NCI-H510A treated with DMSO at 0.1 percent for 48 hours (cell line): ENCODE data around the gene ADAD2.

Experiments used
- DNase-seq: peaks from one replicate; lab custom pipeline; 2025; lab: John Stamatoyannopoulos, UW

Gene ADAD2

DNA sequence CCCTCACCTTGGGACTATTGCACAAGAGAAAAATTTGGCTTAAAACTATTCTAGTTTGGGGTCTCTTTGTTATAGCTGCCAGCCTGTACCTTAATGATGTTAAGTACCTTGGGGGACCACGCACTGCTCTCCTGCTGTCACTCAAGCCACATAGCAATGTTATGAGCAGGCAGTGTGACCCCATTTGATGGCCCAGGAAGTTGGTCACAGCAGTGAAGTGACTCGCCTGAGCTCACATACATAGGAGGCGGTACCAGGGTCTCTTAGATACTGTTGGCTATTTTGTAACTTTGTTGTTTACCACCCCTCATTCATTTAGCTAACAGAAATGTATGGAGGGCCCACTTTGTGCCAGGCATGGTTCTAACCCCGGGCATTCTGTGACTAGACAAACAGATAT lies 32.5 kb downstream of the ADAD2 start:
- no peak for DNase-seq

DNA sequence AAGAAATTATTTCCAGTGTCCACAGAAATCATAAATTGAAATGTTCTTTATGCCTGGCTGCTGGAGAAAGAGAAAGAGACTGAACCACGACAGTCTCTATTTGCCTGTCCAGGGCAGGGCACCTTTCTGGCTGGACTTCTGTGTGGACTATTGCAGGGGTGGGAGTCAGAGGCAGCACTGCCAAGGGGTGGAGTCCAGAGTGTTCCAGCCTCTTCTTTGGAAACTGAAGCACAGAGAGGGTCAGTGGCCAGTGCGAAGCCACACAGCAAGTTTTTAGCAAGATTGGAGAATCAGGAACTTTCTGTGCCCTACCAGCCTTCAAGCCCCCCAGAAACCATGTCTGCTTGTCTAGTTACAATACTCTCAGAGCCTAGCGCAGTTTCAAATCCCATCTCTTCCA lies 33.6 kb downstream of the ADAD2 start:
- DNase-seq = no peak

- DNase-seq = no peak
Measured at GRCh38 chr16:84225126-84225525, 34.2 kb downstream of the ADAD2 start.

DNA sequence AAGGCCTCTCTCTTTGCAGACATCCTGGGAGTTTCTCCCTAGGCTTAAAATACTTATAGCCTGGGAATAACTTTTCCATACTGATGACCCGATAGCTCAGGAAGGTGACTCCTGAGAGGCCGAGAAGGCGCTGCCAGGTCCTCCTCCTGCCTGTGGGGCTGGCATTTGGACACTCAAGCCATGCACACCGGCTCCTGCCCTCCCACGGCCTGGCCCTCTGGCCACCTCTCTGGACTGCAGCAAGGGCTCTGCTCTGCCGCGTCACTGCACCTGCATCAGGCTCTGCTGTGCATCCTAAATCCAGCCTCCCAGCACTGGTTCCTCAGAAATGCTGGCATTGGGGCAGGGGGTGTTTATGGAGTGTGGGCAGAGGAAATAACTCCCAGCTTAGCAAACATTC lies 34.6 kb downstream of the ADAD2 start:
- no peak for DNase-seq

DNA sequence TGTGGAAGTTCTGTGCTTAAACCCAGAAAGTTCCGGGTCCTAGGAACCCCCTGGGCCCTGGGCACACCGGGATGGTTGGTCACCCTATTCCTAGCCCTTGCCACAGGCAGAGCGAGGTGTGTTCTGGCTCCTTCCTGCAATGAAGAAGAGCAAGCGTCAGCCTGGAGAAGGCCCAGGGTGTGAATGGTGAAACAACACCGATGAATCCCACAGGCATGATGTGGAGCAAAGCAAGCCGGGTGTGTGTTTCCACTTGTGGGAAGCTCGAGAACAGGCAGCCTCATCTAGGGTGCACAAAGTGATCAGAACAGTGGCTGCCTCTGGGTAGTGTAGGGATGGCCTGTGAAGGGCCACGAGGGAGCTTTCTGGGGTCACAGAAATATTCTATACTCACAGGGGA lies 35.1 kb downstream of the ADAD2 start:
- no peak for DNase-seq

DNA sequence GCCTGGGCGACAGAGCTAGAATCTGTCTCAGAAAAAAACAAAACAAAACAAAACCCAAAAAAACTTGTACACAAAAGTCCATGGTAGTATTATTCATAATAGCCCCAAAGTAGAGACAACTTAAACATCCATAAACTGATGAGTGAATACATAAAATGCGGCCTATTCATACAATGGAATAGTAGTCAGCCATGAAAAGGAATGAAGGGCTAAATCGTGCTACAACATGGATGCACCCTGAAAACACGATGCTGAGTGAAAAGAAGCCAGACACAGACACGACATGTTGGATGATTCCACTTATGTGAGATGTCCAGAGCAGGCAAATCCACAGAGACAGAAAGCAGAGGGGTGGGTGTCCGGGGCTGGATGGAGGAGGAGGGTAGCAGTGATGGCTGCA lies 36.6 kb downstream of the ADAD2 start:
- DNase-seq = no peak

DNA sequence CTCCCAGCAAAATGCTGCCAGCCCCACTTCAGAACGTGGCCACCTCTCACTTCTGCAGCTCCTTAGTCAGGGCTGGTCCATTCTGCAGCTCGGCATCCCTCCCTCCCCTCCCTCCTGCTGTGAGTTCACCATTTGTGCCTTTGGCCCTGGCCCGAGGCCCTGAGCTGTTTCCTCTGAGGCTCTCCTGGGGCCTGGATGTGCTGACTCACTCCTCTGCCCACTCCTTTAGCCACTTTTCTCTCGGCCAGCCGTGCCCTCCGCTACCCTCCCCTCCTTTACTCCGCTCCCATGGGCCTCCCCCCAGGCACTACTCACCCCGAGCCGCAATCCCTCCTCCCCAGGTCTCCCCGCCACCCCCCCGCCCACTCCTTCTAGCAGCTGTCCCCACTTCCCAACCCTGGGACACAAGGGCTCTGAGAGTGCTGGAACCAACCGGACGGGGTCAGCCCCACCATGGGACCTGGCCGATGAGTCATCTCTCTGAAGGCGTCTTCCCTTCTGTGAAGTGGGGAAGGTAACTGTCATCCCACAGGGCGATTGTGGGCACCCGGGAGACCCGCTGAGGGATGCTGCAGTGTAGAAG lies 37.4 kb downstream of the ADAD2 start:
- DNase-seq = peak; percentile 7

DNA sequence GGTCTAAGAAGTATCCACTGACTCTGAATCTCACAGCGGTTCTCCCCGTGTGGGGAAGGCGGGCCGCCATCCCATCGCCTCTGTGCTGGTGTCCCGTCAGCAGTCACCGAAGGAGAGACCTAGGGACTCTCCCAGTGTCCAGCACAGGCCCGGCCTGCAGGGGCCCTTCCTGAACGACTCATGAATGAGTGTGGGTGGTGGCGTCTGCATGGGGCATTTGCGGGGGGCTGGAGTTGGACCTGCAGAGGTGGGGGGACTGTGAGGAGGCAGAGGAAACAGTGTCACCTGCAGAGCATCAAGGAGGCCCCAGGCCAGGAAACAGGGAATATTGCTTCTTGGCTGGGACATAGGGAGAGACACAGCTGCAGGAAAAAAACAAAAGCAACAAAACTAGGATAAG lies 38.5 kb downstream of the ADAD2 start:
- no peak for DNase-seq

DNA sequence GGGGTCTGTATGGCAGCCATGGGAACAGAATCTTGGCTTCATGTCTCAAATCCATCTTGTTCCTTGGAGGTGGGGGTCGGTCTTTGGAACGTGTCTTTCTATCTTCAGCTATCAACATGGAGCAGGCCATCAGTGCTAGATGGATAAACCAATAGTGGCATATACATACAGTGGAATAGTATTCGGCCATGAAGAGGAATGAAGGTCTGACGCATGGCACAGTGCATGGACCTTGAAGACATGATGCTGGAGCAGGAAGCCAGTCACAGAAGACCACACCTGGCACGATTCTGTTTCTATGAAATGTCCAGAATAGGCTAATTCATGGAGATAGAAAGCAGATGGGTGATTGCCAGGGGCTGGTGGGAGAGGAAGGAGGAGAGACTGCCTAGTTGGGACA lies 41.1 kb downstream of the ADAD2 start:
- no peak for DNase-seq

DNA sequence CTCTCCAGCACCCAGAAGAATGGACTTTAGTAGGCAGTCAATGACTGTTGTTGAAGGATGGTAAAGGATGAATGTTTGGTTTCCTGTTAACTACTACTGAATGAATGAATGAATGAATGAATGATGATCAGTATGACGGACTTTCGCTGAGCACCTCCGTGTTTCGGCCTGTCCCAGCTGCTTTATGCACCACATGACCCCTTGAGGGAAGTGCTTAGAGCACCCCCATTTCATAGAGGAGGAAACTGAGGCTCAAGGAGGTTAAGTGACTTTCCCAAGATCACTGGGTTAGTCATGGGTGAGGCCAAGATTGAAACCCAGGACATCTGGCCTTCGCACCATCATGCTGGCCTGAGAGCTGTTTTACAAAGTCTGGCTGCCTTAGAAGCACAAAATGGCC lies 42.0 kb downstream of the ADAD2 start:
- DNase-seq = no peak

DNA sequence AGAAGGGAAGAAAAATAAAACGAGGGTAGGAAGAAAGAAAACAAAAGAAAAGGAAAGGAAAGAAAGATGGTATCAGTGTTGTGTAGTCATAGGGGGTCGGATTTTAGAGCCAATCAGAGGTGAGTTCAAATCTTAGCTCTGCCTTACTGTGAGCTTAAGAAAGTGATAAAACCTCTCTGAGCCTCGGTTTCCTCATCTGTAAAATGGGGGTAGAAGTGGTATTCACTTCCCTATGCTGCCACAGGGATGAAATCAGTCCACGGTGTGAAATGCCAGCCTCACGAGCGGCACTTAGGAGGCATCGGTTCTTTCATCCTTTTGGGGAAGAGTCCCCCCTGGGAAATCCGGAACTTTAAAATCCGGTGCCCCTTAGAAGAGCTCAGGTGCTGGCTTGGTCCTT lies 42.8 kb downstream of the ADAD2 start:
- no peak for DNase-seq

DNA sequence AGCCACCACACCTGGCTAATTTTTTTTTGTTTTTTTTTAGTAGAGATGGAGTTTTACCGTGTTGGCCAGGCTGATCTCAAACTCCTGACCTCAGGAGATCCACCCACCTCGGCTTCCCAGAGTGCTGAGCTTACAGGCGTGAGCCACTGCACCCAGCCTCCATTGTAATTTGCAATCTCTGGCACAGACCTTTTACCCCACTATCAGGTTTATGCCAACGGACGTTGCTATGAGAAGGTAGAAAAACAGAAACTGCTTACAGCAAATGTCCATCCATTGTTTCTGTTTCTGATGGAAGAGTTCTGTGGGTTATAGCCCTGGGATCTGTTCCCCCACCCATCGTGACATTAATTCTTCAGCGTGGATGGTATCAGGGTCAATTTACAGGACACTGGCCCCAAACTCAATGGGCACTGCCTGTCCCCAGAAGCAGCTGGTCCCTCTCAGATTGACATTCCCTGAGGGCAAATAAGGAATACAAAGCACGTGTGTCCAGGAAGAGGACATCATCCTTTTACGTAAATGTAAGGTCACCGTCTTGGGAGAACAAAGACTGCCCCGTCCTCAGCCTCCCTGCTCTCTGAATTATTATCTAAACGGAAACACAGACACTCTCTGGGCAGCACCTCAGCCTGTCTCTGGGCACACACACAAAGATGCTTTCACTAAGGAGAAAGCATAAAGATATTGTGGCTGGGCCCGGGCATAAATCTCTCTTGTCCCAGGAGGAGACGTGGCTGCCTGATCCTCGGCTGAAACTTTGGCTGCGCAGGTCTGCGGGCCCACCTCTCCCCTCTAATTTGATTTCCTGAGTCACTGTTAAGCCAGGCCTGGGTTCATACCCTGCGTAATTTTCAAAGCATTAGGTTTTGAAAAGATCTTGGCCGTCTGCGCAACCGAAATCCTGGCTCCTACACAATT lies 43.6 kb downstream of the ADAD2 start:
- no peak for DNase-seq

DNA sequence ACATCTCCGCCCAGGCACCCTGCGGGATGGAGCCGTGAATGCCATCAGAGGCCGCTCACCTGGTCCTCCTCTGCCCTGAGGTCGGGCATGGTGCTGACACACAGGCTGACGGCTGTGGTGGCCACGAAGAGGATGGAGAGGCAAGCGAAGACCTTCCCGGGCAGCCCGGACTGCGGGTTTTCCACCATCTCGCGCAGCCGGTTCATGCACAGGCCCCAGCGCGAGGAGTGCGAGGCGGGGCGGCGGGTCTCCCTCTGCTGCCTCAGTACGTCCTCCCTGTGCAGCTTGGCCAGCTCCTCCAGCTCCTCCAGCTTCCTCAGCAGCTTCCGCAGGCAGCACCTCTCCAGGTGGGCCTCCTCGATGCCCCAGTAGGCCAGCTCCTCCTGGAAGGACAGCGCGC lies 45.7 kb downstream of the ADAD2 start:
- DNase-seq = no peak

DNA sequence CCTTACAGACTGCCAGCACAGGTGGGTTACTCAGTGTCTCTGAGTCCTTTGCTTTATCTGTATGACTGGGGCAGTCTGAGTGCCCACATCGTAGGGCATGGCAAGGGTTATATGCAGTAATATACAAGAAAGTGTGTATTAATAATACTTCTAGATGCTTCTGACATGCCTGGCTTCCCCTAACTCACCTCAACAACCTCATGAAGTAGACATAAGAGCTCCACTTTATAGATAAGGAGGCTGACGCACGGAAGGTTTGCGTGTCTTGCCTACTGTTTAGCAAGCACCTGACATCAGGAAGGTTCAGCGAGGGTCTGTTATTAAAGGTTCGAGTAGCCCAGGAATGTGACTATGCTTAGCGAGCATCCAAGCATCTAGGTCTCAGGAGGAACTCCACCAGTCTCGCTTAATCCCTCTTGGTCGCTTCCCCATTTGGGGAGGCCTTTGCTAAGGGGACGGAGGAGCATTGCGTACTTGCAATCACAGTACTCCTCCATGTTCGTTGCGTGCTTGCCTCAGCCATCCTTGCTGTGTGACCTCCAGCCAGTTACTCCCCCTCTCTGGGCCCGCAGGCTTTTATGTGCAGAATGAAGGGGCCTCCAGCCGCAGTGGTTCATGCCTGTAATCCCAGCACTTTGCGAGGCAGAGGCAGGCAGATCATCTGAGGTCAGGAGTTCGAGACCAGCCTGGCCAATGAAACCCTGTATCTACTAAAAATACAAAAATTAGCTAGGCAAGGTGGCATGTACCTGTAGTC lies 47.2 kb downstream of the ADAD2 start:
- DNase-seq = no peak

DNA sequence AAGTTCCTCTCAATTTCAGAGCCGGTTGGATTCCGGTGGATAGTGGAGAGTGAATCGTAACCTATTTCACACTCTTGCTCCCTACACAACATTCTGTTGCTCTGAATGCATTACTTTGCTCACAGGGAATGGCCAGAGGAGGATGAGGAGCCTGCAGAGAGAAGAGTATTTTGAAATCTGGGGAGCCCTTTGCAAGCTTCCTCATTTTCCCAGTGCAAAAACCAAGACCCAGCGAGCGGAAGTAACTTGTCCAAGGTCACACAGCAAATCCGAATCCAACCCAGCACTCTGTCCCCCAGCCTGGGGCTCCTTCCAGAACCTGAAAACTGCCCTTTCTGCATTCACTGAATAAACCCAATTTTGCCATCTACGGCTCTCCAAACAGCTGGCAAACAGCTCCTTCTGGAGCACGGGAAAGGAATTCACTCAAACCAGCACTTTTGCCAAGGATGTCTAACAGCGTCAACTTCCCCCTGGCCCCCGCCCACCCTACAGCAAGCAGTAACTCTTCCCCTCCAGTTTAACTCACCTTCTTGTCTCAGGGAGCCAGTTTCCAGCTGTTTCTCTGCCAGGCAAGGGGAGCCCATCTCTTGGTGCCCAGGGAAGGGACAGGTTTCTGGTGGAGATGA lies 48.3 kb downstream of the ADAD2 start:
- DNase-seq = no peak

DNA sequence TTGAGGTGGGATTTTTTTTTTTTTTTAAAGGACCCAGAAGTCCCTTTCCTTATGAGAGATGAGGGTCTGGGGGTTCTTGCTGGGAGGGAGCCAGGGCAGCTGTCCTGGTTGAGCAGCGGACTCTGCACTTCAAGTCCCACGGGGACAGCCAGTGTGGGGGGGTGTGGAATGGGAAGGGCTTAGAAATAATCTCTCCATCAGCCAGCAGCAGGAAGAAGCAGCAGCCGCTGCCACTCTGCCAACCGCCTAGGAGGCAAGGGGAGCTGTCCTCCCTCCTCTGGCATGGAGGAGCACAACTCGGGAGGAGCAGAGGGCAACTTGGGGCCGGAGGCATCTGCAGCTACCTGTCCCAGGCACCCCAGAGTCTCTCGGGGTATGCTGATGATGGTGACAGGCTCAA lies 49.0 kb downstream of the ADAD2 start, which contains the start of gene KCNG4:
Gene KCNG4, minus strand, starts transcription at position 104 of the 400 bp plus-strand sequence. CDS start 2,527 bp downstream, outside the sequence.
- DNase-seq = no peak

DNA sequence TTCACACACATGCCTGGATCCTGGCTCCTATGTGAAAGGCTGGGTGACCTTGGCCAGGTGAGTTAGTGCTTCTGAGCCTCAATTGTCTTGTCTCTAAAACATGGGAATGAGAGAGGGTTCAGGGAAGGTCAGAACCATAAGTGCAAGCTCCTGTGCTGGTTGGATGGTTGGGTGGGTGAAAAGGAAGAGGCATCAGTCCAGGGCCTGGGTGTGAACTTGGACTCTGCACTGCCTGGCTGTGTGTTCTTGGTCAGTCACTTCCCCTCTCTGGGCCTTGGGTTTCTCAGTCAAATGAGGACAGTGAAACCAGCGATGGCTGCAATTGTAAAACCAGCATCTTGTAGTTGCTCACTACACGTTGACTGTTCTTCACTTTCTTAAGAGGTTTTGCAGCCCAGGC lies 49.5 kb downstream of the ADAD2 start:
- DNase-seq = no peak

GRCh38 chr16:84241778-84242177 lies 50.8 kb downstream of the ADAD2 start:
- no peak for DNase-seq

DNA sequence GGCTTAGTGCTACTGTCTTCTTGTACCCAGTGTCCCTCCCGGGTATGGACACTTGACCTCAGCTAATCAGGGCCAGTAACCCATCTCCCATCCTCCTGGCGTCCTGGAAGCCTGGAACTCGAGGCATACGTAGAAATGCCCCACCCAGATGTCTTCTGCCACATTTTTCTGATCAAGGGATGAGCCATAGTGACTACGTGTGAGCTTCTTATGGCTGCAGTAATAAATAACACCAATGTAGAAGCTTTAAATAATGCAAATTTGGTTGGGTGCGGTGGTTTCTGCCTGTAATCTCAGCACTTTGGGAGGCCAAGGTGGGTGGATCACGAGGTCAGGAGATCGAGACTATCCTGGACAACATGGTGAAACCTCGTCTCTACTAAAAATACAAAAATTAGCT lies 51.9 kb downstream of the ADAD2 start:
- DNase-seq = no peak

- no peak for DNase-seq
Measured at GRCh38 chr16:84243732-84244131, 52.8 kb downstream of the ADAD2 start.

DNA sequence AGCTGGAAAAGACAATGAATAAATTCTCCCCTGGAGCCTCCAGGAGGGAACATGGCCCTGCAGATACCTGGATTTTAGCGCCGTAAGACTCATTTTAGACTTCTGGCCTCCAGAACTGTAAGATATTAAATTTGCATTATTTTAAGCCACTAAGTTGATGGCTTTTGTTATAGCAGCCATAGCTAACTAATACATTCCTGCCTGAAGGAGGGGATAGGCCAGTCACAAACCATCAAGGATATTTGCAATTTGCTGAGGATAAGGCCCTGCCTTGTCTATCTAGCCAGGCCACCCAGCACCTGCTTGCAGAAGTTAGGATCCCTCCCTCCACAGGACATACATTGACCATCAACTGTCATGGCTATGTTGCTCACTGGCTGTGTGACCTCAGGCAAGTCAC lies 53.8 kb downstream of the ADAD2 start:
- no peak for DNase-seq

DNA sequence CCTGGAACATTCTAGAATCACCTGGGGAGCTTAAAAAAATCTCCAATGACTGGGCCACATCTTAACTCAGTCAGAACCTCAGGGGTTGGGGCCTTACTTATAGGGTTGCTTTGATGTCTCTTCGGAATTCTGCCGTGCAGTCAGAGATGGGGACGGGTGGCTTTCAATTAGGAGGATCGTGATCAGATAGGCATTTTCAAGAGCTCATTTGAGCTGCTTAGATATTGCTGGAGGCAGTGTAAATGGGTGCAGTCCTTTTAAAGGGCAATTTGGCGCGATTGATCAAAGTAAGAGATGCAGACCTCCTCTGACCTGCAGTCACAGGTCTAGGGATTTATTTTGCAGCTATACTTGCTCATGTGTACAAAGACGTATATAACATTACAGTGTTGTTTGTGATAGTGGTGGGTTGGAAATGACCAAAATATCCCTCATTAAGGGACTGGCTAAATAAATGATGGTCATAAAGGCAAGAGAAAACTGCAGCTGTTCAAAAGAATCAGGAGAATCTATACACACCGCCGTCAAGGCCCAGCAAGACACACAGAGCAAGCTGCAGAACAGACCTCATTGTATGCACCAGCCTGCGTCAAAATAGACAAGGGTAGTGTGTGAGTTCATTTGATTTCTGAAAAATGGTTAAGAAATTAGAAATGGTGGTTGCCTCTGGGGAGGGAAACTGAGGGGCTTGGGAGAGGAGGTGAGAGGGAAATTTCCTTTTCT lies 55.2 kb downstream of the ADAD2 start:
- no peak for DNase-seq
